GDM1 (cell line): ENCODE results near the gene RAC2.
"Not testable (repeated sequence)": the region's sequence is repeated elsewhere in the genome, so short reads cannot be mapped to it uniquely, and the experiment has no call there.

Source experiments
- DNase-seq: peaks from one replicate; lab custom pipeline; 2025; lab: John Stamatoyannopoulos, UW

RAC2 gene

DNA sequence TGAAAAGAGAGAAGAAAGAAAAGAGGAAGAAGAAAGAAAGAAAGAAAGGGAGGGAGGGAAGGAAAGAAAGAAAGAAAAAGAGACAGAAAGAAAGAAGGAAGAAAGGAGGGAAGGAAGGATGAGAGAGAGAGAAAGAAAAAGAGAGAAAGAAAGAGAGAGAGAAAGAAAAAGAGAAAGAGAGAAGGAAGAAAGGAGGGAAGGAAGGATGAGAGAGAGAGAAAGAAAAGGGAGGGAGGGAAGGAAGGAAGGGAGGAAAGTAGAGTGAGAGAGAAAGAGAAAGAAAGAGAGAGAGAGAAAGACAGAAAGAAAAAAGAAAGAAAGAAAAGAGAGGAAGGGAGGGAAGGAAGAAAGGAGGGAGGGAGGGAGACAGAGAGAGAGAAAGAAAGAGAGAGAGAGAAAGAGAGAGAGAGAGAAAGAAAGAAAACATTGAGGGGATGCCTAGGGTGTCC lies 11.5 kb upstream of the RAC2 start:
- DNase-seq, result no peak

DNA sequence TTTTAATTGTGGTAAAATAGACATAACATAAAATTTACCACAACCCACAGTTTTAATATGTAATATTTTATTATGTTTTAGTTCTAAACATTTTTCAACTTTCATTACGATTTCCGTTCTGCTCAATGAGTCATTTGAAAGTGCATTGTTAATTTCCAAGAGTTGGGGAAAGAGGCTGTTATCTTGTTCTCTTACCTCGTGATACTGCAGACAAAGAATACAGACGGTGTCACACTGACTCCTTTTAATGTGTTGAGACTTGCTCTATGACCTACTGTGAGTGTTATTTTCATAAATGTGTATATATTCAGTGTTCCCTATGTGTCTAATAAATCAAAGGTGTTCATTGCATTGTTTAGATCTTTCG lies 10.8 kb upstream of the RAC2 start:
- DNase-seq, result no peak

DNA sequence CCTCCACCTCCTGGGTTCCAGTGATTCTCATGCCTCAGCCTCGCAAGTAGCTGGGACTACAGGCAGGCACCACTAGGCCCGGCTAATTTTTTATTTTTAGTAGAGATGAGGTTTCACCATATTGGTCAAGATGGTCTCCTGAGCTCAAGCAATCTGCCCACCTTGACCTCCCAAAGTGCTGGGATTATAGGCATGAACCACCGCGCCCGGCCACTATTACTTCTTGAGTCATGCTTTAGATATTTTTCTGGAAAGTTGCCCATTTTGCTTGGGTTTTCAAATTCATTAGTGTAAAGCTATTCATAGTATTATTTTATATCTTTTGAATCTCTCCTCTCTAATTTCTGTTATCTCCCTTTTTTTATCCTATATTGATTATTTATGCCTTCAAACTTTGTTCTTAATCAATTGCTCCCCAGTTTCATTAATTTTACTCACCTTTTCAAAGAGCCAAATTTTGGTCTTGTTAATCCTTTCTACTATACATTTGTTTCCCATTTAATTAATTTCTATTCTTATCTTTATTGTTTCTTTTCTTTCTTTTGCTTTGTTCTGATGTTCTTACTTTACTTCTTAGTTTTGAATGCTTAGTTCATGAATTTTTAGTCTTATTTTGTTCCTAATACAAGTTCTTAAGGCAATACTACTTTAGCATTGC lies 10.3 kb upstream of the RAC2 start:
- DNase-seq, result no peak

DNA sequence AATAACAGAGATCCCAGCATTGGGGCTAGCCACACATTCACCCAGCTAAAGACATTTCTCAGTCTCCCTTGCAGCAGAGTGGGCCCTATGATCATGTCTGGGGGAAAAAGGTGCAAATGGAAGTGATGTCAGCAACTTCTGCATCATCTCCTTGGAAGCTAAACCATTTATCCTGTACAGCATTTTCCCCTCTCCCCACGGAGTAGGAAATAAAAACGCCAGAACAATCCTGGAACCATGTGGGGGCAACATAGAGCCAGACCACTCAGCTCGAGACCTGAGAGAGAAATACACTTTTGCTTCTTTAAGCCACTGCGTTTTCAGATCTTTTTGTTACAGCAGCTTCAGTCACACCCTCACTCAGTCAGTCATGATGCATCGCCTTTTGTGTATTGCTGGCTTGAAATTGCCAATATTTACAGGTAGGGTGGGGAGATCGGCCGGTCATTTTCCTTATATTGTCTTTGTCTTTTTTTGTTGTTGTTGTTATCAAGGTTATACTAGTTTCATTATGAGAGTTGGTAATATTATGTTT lies 9.1 kb upstream of the RAC2 start:
- no peak for DNase-seq

DNA sequence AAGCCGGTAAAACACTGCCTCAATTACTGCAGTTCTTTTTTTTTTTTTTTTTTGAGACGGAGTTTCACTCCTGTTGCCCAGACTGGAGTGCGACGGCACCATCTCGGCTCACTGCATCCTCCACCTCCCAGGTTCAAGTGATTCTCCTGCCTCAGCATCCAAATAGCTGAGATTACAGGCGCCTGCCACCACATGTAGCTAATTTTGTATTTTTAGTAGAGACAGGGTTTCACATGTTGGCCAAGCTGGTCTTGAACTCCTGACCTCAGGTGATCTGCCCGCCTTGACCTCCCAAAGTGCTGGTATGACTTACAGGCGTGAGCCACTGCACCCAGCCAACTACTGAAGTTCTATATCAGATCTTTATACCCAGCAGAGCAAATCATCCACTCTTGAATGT lies 7.8 kb upstream of the RAC2 start:
- DNase-seq, result not testable (repeated sequence)

DNA sequence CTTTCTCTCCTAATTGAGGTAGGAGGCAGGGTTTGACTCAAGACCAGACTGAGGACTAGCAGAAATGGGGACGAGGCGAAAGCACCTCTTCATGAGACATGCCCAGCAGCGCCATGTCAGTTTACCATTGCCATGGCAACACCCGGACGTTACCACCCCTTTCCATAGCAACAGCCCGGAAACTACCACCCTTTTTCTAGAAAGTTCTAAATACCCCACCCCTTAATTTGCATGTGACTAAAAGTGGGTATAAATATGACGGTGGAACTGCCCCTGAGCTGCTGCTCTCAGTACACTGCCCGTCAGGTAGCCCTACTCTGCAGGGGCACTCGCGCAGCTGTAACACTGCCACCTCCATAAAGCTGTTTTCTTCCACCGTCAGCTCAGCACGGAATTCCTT lies 5.9 kb upstream of the RAC2 start:
- DNase-seq, result no peak

DNA sequence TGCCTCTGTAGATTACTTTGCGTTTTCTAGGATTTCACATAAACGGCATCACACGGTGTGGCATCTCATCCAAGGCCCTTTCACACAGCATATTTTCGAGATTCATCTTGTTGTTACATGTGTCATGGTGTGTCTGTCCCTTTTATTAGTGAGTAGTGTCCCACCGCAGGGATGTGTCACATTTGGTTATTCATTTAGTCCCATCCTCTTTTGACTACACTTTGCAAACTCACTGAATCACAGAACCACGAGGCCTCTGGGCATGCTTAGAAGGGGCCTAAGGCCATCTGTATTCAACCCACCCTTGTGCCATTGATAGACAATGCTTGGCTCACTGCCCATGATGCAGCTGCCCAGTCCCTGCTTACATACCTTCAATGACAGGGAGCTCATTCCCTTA lies 4.2 kb upstream of the RAC2 start:
- no peak for DNase-seq

DNA sequence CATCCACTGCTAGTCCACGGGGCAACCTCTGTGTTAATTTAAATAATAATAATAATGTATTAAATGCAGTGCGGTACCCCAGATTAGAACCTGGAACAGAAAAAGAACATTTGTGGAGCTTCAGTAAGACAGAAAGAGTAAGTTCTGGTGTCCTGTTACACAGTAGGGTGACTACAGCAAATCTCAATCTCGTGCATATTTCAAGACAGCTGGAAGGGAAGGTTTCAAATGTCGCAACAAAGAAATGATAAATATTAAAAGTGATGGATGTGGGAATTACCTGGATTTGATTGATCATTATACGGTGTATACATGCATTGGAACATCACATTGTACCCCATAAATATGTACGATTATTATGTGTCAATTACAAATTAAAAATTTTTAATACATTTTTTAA lies 1.7 kb upstream of the RAC2 start:
- DNase-seq, result no peak

DNA sequence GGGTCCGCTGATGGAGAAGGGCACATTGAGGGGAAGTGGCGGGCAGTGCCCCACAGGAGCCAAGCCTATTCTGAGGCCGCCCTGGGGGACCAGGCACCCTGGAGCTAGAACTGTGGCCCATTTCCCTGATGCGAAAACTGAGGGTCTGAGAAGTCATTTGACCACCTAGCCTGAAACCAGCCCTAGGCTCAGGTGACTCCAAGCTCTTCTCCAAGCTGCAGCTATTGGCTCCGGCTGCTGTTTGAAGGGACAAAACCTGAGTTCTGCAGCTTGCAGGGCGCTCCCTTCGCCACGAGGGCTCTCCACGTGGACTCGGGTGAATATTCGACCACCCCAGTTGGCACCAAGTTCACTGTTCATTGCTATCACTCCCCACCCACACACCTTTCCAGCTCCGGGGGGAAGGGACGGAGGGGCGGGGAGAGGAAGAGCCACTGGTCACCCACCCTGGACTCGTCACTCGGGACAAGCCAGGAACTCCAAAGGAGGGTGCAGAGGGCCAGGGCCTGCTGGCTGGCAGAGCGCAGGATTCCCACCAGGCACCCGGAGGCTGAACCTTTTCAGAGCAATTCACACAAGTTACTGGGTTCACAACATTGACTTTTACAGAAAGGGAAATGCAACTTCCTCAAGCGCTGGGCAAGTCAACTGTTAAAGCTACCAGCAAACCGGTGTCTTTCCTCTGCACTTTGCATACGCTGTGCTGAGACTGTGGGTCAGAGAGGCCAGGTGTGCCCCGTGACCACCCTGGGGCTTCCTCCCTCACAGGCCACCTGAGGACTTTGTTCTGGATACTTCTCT lies 1.1 kb upstream of the RAC2 start:
- DNase-seq, result peak; percentile 50

DNA sequence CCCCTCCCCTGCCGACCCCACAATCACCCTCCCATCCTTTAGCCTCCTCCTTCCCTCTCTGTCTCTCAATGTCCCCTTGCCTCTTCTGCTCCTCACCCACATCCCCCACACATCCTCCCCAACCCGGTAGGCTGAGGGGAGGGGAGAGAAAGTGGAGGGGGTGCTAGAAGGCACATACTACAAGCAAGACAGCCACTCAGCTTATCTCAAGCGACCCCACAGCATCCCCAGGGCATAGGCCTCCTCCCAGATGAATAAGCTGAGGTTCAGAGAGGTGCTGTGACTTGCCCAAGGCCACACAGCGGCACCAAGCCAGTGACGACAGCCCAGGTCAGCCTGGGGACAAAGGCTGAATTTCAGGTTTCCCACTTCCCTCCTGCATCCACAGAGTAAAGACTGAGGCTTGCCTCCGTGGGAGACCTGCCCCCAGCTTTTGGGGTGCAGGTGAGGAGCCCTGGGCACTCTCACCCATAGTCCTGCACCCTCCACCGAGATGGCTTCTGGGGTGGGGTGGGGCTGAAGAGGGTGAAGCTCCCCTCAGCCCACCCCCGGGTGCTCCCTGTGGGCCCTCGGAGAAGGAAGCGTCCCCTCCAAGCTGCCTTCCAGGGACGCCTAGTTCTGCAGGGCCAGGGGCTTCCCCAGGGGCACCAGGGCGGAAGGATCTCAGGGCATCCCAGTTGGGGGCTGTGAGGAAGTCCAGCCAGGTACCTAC lies 511 bp downstream of the RAC2 start:
- no peak for DNase-seq

DNA sequence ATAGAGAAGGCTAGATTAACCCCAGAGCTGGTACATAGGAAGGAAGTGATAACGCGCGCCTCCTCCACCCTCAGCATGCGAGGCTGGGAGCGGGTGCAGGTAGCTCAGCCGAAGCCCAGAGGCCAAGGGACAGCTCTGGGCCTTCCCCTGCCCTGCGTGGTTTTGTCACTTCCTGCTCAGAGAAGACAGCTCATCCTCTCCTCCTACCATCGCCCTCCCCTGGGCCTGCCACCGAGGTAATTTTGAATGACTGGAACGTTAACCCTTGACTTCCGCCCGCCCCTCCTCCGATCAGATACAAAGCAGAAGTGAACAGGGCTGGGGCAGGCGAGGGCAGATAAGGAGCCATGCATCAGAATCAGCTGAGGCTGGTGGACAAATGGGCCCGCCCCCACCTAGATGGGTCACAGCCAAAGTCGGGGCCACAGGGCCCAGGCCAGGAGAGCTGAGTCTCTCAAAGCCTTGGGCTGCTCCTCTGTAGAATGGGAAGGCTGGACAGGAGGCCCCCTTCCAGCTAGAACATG lies 1.6 kb downstream of the RAC2 start:
- DNase-seq, result peak; percentile 92

DNA sequence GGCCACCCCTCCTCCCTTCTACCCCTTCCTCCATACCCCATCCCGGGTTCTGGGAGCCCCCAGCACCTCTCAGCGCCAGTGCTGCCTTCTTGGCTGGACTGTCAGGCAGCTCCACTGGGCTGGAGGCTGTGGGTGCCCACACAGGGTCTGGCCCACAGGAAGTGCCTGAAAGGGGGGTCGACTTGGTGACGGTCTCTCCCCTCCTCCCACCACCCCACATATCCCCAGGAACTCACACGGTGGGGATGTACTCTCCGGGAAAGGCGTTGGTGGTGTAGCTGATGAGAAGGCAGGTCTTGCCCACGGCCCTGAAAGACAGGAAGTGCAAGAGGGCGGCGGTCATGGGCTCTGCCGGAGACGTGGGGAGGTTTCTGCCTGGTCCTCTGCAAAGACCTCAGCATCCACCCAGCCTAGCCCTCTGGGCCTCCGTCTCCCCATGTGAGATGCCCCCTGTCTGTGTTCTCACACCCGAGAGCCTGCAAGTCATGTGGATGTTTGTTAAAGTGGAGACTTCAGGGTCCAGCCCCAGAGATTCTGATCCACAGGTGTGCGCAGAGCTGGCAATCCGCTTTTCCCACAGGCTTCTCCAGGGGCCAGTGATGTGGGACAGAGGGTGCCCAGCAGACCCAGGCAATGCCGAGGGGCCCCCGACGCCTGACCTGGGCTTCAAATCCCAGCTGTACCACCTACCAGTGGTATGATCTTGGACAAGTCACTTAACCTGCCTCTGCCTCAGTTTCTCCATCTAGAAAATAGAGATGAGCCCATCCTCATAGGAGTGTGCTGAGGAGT lies 2.5 kb downstream of the RAC2 start:
- DNase-seq, result no peak

DNA sequence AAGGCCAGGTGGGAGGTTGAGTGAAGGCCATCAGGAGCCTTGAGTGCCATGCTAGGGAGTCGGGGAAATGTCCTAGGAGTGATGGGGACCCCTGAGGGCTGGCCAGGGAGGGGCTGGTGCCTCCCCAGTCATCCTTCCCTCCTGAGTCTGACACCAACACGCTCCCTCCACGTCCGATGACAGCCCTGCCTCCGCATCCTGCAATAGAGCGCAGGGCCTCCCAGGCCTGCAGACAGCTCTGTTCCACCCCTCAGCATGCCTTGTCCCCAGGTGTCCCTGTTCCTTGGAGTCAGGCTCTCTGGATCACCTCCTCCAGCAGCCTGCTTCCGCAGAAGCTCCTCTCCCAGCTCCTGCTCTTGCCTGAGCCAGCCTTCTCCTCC lies 3.1 kb downstream of the RAC2 start:
- DNase-seq, result no peak

DNA sequence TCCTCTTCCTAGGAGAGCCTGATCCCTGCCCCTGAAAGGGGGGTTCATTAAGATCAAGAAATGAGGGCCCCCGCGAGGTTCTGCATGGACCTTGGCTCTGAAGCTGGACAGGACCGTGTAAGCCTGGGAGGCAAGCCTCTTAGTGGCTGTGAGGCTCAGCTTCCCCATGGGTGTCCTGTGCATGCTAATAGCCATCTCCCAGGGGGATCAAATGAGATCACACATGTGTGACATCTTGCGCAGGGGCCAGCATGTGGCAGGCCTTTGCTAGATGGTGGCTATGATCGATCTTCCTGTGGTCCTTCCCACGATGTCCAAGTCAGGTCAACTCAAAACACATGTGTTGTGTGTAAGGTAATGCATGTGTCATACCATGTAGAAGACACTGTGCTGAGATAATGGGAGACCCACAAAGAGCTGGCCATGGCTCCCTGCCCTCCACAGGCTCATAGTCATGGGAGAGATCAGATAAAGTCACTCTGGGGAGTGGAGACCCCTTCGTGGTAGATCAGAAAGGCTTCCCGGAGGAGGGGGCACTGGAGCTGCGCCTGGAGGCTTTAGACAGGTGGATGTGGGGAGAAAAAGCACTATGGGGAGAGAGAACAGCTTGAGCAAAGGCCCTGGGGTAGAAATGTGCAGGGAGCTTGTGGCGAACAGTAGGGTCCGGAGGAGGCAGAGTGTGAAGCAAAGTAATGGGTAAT lies 3.7 kb downstream of the RAC2 start:
- DNase-seq, result no peak

DNA sequence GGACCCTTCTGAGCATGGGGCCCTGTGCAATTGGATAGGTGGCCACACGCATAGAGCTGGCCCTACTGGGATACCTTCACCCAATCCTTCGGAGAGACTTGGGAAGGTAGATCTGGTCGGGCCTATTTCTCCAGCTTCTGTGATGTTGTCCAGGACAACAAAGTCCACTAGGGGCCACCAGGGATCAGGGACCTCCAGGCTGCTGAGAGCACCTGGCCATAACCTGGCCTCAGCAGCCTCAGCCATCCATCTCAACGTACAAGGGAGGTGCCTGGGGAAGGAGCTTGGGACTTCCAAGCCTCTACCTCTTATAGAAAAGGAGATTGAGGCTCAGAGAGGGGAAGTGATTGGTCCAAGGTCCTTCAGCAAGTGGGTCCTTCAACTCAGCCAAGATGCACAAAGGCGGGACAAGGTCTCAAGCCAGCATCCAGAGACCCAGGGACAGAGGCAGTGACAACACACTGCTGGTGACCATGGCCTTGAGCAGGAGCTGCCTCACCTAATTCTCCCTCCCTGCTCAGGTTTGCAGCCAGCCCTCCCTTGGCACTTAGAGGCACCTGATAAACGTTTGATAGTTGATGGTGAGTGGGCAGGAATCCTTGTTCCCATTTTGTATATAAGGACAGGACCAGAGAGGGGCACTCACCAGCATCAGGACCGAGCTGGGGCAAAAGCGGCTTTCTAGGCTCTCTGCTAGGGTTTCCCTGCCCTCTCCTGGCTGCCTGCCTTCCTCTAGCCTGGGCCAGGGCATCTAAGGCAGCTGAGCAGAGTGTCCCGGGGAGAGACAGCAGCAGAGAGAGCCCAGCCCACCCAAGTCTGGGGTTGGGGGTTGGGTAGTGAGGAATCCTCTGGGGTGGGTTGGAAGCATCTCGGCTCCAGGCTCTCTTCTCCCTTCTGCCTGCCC lies 4.5 kb downstream of the RAC2 start:
- DNase-seq, result no peak

DNA sequence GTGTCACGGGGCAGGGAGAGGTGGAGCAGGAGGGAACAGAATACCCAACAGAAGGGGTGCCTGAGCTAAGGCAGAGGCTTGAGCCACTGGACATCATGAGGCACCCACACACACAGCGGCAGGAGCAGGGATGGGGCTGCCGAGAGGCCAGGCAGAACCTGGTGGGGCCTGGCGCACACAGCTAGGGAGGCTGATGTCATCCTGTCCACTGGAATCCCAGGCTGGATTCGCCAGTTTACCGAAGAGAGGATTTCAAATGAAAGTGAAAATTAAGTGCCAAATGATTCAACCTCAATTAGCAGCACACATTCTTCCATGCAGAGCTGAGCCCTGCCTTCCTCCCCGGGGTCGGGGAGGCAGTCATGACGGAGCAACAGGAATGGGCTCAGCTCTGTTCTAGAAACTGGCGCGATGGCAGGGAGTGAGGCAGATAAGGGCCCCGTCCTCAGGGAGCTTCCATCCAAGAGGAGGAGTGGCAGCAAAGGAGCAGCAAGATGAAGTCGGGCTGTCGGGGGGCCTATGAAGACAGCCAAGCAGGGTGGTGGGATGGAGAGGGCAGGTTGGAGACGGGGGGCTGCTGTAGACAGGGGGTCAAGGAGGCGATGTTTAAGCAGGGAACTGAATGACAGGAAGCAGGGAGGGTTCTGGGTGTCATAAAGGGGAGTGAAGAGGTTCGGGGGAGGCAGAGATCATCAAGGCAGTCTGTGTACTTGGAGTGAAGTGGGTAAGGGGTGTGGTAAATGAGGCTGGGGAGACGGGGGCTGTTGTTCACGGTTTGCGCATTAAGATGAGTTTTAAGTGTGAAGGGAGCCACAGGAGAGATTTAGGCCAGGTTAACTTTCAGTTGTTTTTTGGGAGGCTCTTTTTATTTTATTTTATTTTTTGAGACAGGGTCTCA lies 6.4 kb downstream of the RAC2 start:
- no peak for DNase-seq

DNA sequence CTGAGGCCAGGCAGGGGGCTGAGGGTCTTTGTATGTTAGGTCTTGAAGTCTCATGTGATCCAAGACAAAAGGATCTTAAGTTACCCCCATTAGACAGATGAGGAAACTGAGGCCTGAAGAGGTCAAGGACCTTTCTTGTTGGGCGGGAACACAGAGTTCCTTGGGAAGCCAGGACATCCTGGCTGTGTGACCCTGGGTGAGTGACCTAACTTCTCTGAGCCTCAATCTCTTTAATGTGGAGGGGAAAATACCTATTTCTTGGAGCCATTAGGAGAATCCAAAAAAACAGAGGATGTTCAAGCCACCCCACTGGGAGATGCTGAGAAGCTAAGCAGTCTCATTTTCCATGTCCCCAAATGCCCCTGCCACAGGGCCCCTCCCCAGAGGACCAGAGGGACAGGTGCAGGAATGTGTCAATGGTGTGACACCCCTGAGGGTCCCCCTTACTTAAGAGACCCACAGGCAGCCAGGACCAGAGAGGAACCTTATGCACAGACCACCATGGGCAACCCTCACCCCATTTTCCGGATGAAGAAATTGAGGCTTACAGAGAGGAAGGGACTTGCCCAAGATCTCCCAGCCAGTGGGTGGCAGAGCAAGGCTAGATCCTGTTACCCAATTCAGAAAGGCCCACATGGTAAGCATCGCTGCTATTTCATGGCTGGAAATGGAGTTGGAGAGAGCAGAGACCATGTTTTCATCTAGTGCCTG lies 8.0 kb downstream of the RAC2 start:
- DNase-seq, result no peak
